Measurements from ENCODE around the gene RALGAPA2. TPM values are rescaled to one million over a fixed set of nuclear protein-coding genes. Genes with fewer than 3 reads are reported as not detected.

Gene RALGAPA2
- total RNA-seq, 1 donor from 2014 or later, result 15.2 TPM

DNA sequence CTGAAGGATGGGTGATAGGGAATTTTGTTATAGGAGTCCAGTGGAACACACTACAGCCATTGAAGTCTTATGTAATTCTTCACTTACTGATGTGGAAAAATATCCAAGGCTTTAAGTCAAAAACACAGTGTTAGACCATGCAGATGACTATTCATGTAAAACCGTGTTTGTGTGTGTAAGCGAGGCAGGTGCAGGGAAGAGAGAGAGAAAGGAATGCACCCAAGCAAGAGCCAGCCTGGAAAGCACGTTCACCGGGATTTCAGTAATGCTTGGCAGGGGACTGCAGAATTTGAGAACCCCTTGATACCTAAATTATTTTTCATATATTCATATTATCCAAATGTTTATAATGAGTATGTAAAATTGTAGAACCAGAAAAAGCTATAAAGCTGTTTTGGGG is 17.9 kb downstream of the RALGAPA2 start:
- H3K9me3 Mint-ChIP-seq (ENCODE audit: unreplicated experiment), result no peaks in the 10 kb centered on the region
- no peak overlapping the region for H3K27ac Mint-ChIP-seq (ENCODE audit: unreplicated experiment)
- H3K4me1 Mint-ChIP-seq (ENCODE audit: unreplicated experiment), result peaks cover 16% of the 10 kb centered on the region
- TF ChIP-seq, protein P1, sequence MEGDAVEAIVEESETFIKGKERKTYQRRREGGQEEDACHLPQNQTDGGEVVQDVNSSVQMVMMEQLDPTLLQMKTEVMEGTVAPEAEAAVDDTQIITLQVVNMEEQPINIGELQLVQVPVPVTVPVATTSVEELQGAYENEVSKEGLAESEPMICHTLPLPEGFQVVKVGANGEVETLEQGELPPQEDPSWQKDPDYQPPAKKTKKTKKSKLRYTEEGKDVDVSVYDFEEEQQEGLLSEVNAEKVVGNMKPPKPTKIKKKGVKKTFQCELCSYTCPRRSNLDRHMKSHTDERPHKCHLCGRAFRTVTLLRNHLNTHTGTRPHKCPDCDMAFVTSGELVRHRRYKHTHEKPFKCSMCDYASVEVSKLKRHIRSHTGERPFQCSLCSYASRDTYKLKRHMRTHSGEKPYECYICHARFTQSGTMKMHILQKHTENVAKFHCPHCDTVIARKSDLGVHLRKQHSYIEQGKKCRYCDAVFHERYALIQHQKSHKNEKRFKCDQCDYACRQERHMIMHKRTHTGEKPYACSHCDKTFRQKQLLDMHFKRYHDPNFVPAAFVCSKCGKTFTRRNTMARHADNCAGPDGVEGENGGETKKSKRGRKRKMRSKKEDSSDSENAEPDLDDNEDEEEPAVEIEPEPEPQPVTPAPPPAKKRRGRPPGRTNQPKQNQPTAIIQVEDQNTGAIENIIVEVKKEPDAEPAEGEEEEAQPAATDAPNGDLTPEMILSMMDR (IDR thresholded peaks at IDR 0.05), result no peak
- no peaks in the 10 kb centered on the region for H3K36me3 Mint-ChIP-seq (ENCODE audit: unreplicated experiment)
- no peaks in the 10 kb centered on the region for H3K27me3 Mint-ChIP-seq (ENCODE audit: unreplicated experiment)
- H3K4me3 Mint-ChIP-seq (ENCODE audit: unreplicated experiment), result no peak overlapping the region
- DNase-seq (ENCODE audit: extremely low spot score, unreplicated experiment), result no peak

DNA sequence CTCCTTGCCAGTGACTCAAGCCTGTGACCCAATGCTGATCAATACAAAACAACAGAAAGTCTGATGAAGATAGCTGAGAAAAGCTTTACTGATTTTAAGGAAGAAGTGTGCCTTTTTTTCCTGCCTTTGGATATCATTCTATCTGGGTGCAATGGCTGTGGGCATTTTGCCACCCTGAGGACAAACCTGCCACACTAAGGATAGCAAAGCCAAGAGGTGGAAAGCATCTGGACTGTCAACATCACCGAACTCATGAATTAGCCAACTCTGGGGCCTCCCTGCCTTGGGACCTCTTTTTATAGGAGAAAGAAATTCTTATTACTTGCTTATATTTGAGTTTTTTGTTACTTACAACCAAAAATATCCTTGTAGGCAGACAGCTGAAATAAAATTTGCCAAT is 19.9 kb downstream of the RALGAPA2 start:
- Mint-ChIP-seq H3K4me3 (ENCODE audit: unreplicated experiment) (no peak overlapping the region), H3K4me1 (ENCODE audit: unreplicated experiment) (peaks cover 2% of the 10 kb centered on the region), H3K27me3 (ENCODE audit: unreplicated experiment) (no peaks in the 10 kb centered on the region), H3K36me3 (ENCODE audit: unreplicated experiment) (no peaks in the 10 kb centered on the region), H3K9me3 (ENCODE audit: unreplicated experiment) (no peaks in the 10 kb centered on the region), H3K27ac (ENCODE audit: unreplicated experiment) (no peak overlapping the region)
- TF ChIP-seq, protein P1 (IDR thresholded peaks at IDR 0.05), result no peak
- DNase-seq (ENCODE audit: extremely low spot score, unreplicated experiment), result no peak

DNA sequence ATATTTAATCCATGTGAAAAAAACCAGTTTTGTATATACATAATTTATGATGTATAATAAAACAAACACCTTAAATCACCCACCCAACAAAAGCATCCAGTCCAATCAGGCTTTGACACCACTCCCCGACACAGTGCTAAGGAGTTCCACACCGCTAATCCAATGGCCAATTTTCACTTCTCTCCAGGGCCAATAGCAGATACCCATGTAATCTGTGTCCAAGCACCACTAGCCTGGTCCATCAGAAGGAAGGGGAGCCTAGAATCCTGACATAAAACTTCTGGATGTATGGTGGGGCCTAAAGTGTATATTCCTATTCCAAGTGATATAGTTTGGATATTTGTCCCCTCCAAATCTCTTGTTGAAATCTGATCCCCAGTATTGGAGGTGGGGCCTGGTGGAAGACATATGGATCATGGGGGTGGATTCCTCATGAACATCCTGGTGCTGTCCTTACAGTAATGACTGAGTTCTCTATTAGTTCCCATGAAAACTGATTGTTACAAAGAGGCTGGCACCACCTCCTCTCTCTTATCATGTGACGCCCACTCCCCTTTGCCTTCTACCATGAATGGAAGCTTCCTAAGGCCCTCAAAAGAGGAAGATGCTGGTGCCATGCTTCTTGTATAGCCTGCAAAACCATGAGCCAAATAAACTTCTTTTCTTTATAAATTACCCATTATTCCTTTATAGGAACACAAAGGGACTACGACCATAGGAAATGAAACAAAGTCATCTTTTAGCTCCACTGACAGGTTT is 20.8 kb downstream of the RALGAPA2 start:
- no peak for DNase-seq (ENCODE audit: extremely low spot score, unreplicated experiment)
- Mint-ChIP-seq H3K36me3 (ENCODE audit: unreplicated experiment) (no peaks in the 10 kb centered on the region), H3K9me3 (ENCODE audit: unreplicated experiment) (no peaks in the 10 kb centered on the region), H3K27me3 (ENCODE audit: unreplicated experiment) (no peaks in the 10 kb centered on the region), H3K4me3 (ENCODE audit: unreplicated experiment) (no peak overlapping the region), H3K4me1 (ENCODE audit: unreplicated experiment) (peaks cover 2% of the 10 kb centered on the region), H3K27ac (ENCODE audit: unreplicated experiment) (no peak overlapping the region)
- TF ChIP-seq, protein P1 (IDR thresholded peaks at IDR 0.05), result no peak

DNA sequence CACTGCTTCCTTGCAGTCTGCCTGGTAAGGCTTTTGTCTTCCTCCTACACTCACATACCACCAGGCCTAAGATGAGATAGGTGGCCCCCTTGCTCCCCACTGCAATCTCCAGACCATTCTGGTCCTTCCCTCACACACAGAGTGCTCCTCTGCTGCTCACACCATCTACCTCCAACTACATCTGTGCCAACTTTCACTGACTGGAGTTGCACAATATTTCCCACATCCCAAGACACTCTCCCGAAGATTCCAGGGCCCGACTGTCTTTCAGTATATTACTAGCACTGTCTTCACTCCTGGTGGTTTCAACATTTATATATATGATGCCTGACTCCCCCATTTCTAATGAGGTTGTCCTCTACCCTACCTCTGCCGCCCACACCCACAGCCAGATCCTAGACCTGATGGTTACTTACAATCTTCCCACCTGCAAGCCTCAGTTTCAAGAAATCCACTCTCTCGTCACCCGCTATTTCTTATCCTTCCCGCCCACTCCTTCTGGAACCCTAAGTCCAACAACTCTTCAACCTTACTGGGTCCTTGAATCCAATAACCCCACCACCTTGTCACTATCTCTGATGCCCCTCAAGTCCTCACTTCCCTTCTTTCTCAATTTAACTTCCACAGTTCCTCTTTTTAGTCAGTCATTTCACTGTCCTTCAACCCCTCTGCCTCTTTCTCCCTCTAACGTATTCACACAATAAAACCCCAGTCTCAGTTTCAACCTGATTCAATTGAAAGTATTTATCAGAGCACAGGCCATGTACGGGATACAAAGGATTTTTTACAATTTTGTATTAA is 21.6 kb downstream of the RALGAPA2 start:
- no peaks in the 10 kb centered on the region for H3K27me3 Mint-ChIP-seq (ENCODE audit: unreplicated experiment)
- TF ChIP-seq, protein P1 (IDR thresholded peaks at IDR 0.05), result no peak
- no peaks in the 10 kb centered on the region for H3K4me1 Mint-ChIP-seq (ENCODE audit: unreplicated experiment)

DNA sequence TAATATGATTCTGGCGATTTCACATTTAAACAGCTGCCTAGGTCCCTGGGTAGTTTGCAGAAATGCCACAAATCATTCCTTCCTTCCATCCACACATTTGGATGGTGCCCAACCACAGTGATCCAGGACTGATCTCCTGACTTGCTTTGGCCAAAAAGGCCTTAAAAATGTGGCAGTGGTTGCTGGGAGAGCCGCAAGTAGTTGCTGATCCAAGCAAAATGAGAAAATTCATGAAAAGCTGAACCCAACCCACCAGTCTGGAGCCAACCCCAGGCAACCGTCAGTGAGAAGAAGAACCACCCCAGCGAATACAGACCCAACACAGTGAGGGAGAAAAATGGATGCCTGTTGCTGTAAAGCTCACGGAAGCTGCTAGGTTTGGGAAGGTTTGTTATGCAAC is 25.1 kb downstream of the RALGAPA2 start:
- Mint-ChIP-seq H3K9me3 (ENCODE audit: unreplicated experiment) (no peaks in the 10 kb centered on the region), H3K4me3 (ENCODE audit: unreplicated experiment) (no peak overlapping the region), H3K27me3 (ENCODE audit: unreplicated experiment) (no peaks in the 10 kb centered on the region), H3K36me3 (ENCODE audit: unreplicated experiment) (no peaks in the 10 kb centered on the region), H3K27ac (ENCODE audit: unreplicated experiment) (no peak overlapping the region), H3K4me1 (ENCODE audit: unreplicated experiment) (no peaks in the 10 kb centered on the region)
- TF ChIP-seq, protein P1 (IDR thresholded peaks at IDR 0.05), result no peak
- DNase-seq (ENCODE audit: extremely low spot score, unreplicated experiment), result no peak

More for the DNA sequence above, 21.6 kb downstream of the RALGAPA2 start:
- no peak overlapping the region for H3K27ac Mint-ChIP-seq (ENCODE audit: unreplicated experiment)
- H3K4me3 Mint-ChIP-seq (ENCODE audit: unreplicated experiment), result no peak overlapping the region
- no peak for DNase-seq (ENCODE audit: extremely low spot score, unreplicated experiment)
- H3K36me3 Mint-ChIP-seq (ENCODE audit: unreplicated experiment), result no peaks in the 10 kb centered on the region
- no peaks in the 10 kb centered on the region for H3K9me3 Mint-ChIP-seq (ENCODE audit: unreplicated experiment)

All from osteocyte (in vitro differentiated cells).